SK-N-SH treated with all-trans-retinoic acid at 6 μM for 48 hours (cell line): ENCODE results near the gene LECT2.

Experiments
- ATAC-seq: fragments of 200-7000 bp; cut with Tn5 transposase; 3 replicates; pipeline ENCODE4 v1.9.1; 2020; ENCODE audit warnings: mild to moderate bottlenecking, moderate library complexity
- ARNTL ChIP-seq: fragments of 450-650 bp; formaldehyde crosslinking; IDR thresholded peaks from 2 replicates; pipeline ENCODE4 v1.5.0; 2020; ENCODE audit warnings: low read depth, mild to moderate bottlenecking, moderate library complexity, borderline replicate concordance
- BACH2 ChIP-seq: fragments of 250-450 bp; sonication (Bioruptor Pico); IDR thresholded peaks from 2 replicates; pipeline ENCODE4 v1.9.0; 2021; ENCODE audit warnings: mild to moderate bottlenecking, borderline replicate concordance
- CSDC2 ChIP-seq: fragments of 250-450 bp; sonication (Bioruptor Pico); IDR thresholded peaks from 2 replicates; pipeline ENCODE4 v1.5.0; 2020; ENCODE audit warnings: mild to moderate bottlenecking, moderate library complexity
- ESRRG ChIP-seq: fragments of 250-450 bp; sonication (Bioruptor Pico); IDR thresholded peaks from 2 replicates; pipeline ENCODE4 v1.6.1; 2021; ENCODE audit warnings: mild to moderate bottlenecking
- GLIS3 ChIP-seq: fragments of 250-450 bp; sonication (Bioruptor Pico); IDR thresholded peaks from 2 replicates; pipeline ENCODE4 v1.5.0; 2020; ENCODE audit warnings: mild to moderate bottlenecking, moderate library complexity
- ISL1 ChIP-seq: fragments of 250-450 bp; sonication (Bioruptor Pico); IDR thresholded peaks from 2 replicates; pipeline ENCODE4 v2.1.2; 2022; ENCODE audit warnings: mild to moderate bottlenecking, moderate library complexity
- OSR1 ChIP-seq: fragments of 250-450 bp; sonication (Bioruptor Pico); IDR thresholded peaks from 2 replicates; pipeline ENCODE4 v1.8.0; 2022; ENCODE audit warnings: moderate library complexity, mild to moderate bottlenecking, inconsistent platforms
- POU6F1 ChIP-seq: fragments of 250-450 bp; sonication (Bioruptor Pico); IDR thresholded peaks from 2 replicates; pipeline ENCODE4 v1.8.0; 2021; ENCODE audit warnings: low read depth, mild to moderate bottlenecking, moderate library complexity, borderline replicate concordance
- PPARA ChIP-seq: fragments of 250-450 bp; sonication (Bioruptor Pico); IDR thresholded peaks from 2 replicates; pipeline ENCODE4 v1.5.0; 2020; ENCODE audit warnings: mild to moderate bottlenecking, borderline replicate concordance
- RARB ChIP-seq: fragments of 250-450 bp; sonication (Bioruptor Pico); IDR thresholded peaks from 2 replicates; pipeline ENCODE4 v1.8.0; 2021; ENCODE audit warnings: mild to moderate bottlenecking, moderate library complexity
- SNAI2 ChIP-seq: fragments of 250-450 bp; sonication (Bioruptor Pico); IDR thresholded peaks from 2 replicates; pipeline ENCODE4 v1.5.0; 2020; ENCODE audit warnings: mild to moderate bottlenecking, moderate library complexity
- TOX ChIP-seq: fragments of 250-450 bp; sonication (Bioruptor Pico); IDR thresholded peaks from 2 replicates; pipeline ENCODE4 v1.8.0; 2021; ENCODE audit warnings: mild to moderate bottlenecking, moderate library complexity, borderline replicate concordance
- ZC3H10 ChIP-seq: fragments of 250-450 bp; sonication (Bioruptor Pico); IDR thresholded peaks from 2 replicates; pipeline ENCODE4 v1.5.1; 2021; ENCODE audit warnings: mild to moderate bottlenecking, moderate library complexity
- ZFP3 ChIP-seq: fragments of 250-450 bp; sonication (Bioruptor Pico); IDR thresholded peaks from 2 replicates; pipeline ENCODE4 v1.5.0; 2020; ENCODE audit warnings: mild to moderate bottlenecking, moderate library complexity
- ZFP30 ChIP-seq: fragments of 450-650 bp; formaldehyde crosslinking; IDR thresholded peaks from 2 replicates; pipeline ENCODE4 v1.5.0; 2022; ENCODE audit warnings: mild to moderate bottlenecking, moderate library complexity
- ZNF565 ChIP-seq: fragments of 450-650 bp; formaldehyde crosslinking; conservative IDR thresholded peaks from 2 replicates; pipeline ENCODE4 v1.5.0; 2020; ENCODE audit warnings: low read depth, mild to moderate bottlenecking, moderate library complexity
- ZNF70 ChIP-seq: fragments of 450-650 bp; formaldehyde crosslinking; IDR thresholded peaks from 2 replicates; pipeline ENCODE4 v1.5.0; 2020; ENCODE audit warnings: mild to moderate bottlenecking, moderate library complexity
- ZNF8 ChIP-seq: fragments of 450-650 bp; formaldehyde crosslinking; IDR thresholded peaks from 2 replicates; pipeline ENCODE4 v1.5.0; 2020; ENCODE audit warnings: mild to moderate bottlenecking, moderate library complexity
- TF ChIP-seq, protein P1 (sequence below): fragments of 250-450 bp; sonication (Bioruptor Pico); IDR thresholded peaks from 2 replicates; pipeline ENCODE4 v1.5.0; 2020; ENCODE audit warnings: mild to moderate bottlenecking, moderate library complexity
- TF ChIP-seq, protein P2 (sequence below): fragments of 250-450 bp; sonication (Bioruptor Pico); IDR thresholded peaks from 2 replicates; pipeline ENCODE4 v1.5.1; 2020; ENCODE audit warnings: low read depth, mild to moderate bottlenecking, moderate library complexity

LECT2 gene

DNA sequence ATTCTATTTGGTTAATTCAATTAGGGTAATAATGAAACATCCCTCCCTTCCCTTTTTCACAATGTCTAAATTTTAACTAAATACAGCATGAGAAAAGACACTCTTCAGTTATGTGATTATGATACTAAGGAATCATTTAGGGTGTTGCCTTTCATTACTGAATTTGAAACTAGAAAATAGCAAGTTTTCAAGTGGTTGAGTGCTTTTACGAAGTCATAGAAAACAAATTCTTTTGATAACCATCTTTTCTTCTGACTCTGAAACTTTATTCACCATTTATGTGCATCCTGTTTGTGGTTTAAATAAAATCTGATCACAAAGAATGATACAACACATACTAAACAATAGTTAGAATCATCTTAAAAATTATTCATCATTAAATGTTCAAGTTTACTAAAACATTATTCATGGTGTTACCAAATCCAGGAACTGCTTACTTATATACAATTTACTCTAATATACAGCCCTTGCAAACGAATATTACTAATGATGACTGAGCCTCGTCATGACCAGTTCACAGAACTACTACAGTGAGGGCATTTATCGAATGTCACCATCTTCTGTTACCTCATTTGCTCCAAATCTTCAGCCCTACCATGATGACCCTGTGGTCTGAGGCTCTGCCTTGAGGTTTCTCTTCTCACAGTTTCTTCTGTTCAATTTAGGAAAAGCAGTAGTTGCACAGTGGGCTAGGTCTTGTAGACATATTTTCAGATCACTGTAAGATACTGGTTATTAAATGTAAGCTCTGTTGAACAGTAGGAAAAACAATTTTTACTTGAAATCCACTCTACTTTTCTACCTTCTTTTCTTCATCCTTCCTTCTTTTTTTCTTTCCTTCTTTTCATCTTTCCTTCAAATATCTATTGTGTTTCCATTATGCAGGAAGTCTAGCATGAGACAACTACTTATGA lies 40.8 kb downstream of the LECT2 start:
- TF ChIP-seq ZNF8 (CRISPR knock-in tag) (no peak), ZFP30 (CRISPR knock-in tag) (no peak), ZC3H10 (CRISPR knock-in tag) (no peak), RARB (CRISPR knock-in tag) (no peak), ZNF565 (CRISPR knock-in tag) (no peak)
- TF ChIP-seq, all 23 proteins: peak for 0
- ATAC-seq: no peak

GRCh38 chr5:135905144-135905543 lies 49.6 kb downstream of the LECT2 start:
- TF ChIP-seq ARNTL: no peak
- TF ChIP-seq ZNF8 (CRISPR knock-in tag): no peak
- TF ChIP-seq, protein P1, sequence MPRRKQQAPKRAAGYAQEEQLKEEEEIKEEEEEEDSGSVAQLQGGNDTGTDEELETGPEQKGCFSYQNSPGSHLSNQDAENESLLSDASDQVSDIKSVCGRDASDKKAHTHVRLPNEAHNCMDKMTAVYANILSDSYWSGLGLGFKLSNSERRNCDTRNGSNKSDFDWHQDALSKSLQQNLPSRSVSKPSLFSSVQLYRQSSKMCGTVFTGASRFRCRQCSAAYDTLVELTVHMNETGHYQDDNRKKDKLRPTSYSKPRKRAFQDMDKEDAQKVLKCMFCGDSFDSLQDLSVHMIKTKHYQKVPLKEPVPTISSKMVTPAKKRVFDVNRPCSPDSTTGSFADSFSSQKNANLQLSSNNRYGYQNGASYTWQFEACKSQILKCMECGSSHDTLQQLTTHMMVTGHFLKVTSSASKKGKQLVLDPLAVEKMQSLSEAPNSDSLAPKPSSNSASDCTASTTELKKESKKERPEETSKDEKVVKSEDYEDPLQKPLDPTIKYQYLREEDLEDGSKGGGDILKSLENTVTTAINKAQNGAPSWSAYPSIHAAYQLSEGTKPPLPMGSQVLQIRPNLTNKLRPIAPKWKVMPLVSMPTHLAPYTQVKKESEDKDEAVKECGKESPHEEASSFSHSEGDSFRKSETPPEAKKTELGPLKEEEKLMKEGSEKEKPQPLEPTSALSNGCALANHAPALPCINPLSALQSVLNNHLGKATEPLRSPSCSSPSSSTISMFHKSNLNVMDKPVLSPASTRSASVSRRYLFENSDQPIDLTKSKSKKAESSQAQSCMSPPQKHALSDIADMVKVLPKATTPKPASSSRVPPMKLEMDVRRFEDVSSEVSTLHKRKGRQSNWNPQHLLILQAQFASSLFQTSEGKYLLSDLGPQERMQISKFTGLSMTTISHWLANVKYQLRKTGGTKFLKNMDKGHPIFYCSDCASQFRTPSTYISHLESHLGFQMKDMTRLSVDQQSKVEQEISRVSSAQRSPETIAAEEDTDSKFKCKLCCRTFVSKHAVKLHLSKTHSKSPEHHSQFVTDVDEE (CRISPR knock-in tag): no peak
- no peak for TF ChIP-seq ZFP30 (CRISPR knock-in tag)
- TF ChIP-seq POU6F1: no peak
- no peak for TF ChIP-seq ISL1 (CRISPR knock-in tag)
- TF ChIP-seq TOX (CRISPR knock-in tag): no peak
- no peak for TF ChIP-seq SNAI2 (CRISPR knock-in tag)
- no peak for TF ChIP-seq PPARA (CRISPR knock-in tag)

GRCh38 chr5:135901633-135902032 lies 53.1 kb downstream of the LECT2 start:
- TF ChIP-seq, protein P2, sequence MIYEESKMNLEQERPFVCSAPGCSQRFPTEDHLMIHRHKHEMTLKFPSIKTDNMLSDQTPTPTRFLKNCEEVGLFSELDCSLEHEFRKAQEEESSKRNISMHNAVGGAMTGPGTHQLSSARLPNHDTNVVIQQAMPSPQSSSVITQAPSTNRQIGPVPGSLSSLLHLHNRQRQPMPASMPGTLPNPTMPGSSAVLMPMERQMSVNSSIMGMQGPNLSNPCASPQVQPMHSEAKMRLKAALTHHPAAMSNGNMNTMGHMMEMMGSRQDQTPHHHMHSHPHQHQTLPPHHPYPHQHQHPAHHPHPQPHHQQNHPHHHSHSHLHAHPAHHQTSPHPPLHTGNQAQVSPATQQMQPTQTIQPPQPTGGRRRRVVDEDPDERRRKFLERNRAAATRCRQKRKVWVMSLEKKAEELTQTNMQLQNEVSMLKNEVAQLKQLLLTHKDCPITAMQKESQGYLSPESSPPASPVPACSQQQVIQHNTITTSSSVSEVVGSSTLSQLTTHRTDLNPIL (CRISPR knock-in tag): no peak
- no peak for TF ChIP-seq BACH2 (CRISPR knock-in tag)
- no peak for TF ChIP-seq ISL1 (CRISPR knock-in tag)
- no peak for ATAC-seq

More at GRCh38 chr5:135905144-135905543, 49.6 kb downstream of the LECT2 start:
- no peak for ATAC-seq

DNA sequence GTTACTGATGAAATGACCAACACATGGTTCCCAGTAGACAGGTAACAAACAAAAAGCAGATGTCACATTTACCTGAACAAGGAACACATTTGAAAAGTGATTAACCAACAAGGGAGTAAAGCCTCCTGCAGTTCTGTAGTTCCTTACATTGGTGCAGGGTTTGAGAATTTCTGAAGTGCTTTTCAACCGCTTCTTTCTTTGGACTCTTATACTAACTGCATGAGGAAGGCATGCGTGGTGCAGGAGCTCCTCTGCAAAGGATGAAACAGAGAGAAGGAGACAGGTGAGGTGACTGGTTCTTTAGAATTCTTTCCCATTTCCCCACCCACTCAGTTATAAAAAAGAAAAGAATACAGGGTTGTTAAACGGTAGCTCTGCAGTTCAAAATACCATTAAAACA lies 54.5 kb downstream of the LECT2 start:
- no peak for ATAC-seq
- no peak for TF ChIP-seq GLIS3
- TF ChIP-seq, protein P1 (CRISPR knock-in tag): no peak
- no peak for TF ChIP-seq PPARA (CRISPR knock-in tag)
- no peak for TF ChIP-seq ESRRG (CRISPR knock-in tag)
- TF ChIP-seq, protein P2 (CRISPR knock-in tag): no peak
- no peak for TF ChIP-seq ZNF565 (CRISPR knock-in tag)
- no peak for TF ChIP-seq ZNF70 (CRISPR knock-in tag)
- no peak for TF ChIP-seq OSR1 (CRISPR knock-in tag)
- no peak for TF ChIP-seq BACH2 (CRISPR knock-in tag)
- no peak for TF ChIP-seq RARB (CRISPR knock-in tag)
- TF ChIP-seq ZFP30 (CRISPR knock-in tag): no peak
- no peak for TF ChIP-seq POU6F1
- no peak for TF ChIP-seq ZFP3 (CRISPR knock-in tag)
- TF ChIP-seq TOX (CRISPR knock-in tag): no peak
- TF ChIP-seq ARNTL: no peak
- TF ChIP-seq ZNF8 (CRISPR knock-in tag): no peak
- no peak for TF ChIP-seq CSDC2
- no peak for TF ChIP-seq ZC3H10 (CRISPR knock-in tag)
- no peak for TF ChIP-seq SNAI2 (CRISPR knock-in tag)
